Vagina (tissue), 2 donors: Measurements from ENCODE around the gene AMFR.
"Not testable (repeated sequence)": the region's sequence is repeated elsewhere in the genome, so short reads cannot be mapped to it uniquely, and the experiment has no call there.

Source experiments
- POLR2A ChIP-seq, 2 donors: fragments of 450-650 bp; IDR thresholded peaks; one replicate each; pipeline ENCODE4 v1.6.1; 2017; ENCODE audit warnings: antibody characterized with exemption in 2 of 2, mild to moderate bottlenecking in 2 of 2, moderate library complexity in 2 of 2
- POLR2AphosphoS5 ChIP-seq, 2 donors: sonication (generic); formaldehyde crosslinking; IDR thresholded peaks; one replicate each; pipeline ENCODE4 v1.9.0; 2017; ENCODE audit warnings: antibody characterized with exemption in 2 of 2, mild to moderate bottlenecking in 2 of 2, low read depth in 1 of 2; ENCODE audit not compliant: insufficient read depth in 1 of 2
- TF ChIP-seq, protein P1 (sequence below), 3 experiments: fragments of 450-650 bp in 2 of 3; fragments of 200-600 bp in 1 of 3; sonication (generic) in 1 of 3; IDR thresholded peaks; one replicate each; pipeline ENCODE4 v1.5.1; 2017 to 2019; ENCODE audit warnings: antibody characterized with exemption in 3 of 3, mild to moderate bottlenecking in 2 of 3, moderate library complexity in 2 of 3

DNA sequence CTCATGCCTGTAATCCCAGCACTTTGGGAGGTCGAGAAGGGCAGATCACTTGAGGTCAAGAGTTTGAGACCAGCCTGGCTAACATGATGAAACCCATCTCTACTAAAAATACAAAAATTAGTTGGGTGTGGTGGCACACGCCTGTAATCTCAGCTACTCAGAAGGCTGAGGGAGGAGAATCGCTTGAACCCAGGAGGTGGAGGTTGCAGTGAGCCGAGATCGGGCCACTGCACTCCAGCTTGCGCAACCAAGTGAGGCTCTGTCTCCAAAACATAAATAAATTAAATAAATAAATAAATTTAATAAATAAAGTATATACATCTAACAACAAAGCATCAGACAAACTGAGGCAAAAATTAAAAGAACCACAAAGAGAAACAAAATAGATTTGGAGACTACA lies 49.6 kb downstream of the AMFR start:
- TF ChIP-seq, protein P1, sequence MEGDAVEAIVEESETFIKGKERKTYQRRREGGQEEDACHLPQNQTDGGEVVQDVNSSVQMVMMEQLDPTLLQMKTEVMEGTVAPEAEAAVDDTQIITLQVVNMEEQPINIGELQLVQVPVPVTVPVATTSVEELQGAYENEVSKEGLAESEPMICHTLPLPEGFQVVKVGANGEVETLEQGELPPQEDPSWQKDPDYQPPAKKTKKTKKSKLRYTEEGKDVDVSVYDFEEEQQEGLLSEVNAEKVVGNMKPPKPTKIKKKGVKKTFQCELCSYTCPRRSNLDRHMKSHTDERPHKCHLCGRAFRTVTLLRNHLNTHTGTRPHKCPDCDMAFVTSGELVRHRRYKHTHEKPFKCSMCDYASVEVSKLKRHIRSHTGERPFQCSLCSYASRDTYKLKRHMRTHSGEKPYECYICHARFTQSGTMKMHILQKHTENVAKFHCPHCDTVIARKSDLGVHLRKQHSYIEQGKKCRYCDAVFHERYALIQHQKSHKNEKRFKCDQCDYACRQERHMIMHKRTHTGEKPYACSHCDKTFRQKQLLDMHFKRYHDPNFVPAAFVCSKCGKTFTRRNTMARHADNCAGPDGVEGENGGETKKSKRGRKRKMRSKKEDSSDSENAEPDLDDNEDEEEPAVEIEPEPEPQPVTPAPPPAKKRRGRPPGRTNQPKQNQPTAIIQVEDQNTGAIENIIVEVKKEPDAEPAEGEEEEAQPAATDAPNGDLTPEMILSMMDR (IDR thresholded peaks at IDR 0.05): not testable (repeated sequence)
- not testable (repeated sequence) for TF ChIP-seq POLR2A (IDR thresholded peaks at IDR 0.05); POLR2AphosphoS5 (IDR thresholded peaks at IDR 0.05; ENCODE audit: insufficient read depth in 1 of 2, low read depth in 1 of 2)
